ENCODE measurements around the gene ELF5. TPM values are rescaled to one million over a fixed set of nuclear protein-coding genes. Genes with fewer than 3 reads are reported as not detected.

Gene ELF5
- total and polyA plus RNA-seq, 11 donors, result not detected

GRCh38 chr11:34508524-34508923 is 5.1 kb downstream of the ELF5 start:
- H3K4me1 ChIP-seq, result peaks cover 0 to 16% (median 0%) of the 10 kb centered on the region in 12 donors
- intact Hi-C loops (cut with DNase I), result no loop called here
- H3K36me3 ChIP-seq, result no peaks in the 10 kb centered on the region
- no peak overlapping the region for H3K4me3 ChIP-seq
- no peaks in the 10 kb centered on the region for H3K9me3 ChIP-seq
- no peak for TF ChIP-seq POLR2A (IDR thresholded peaks at IDR 0.05)
- no peak for TF ChIP-seq CTCF (IDR thresholded peaks at IDR 0.05)
- no peak for DNase-seq
- H3K27ac ChIP-seq, result no peak overlapping the region
- H3K27me3 ChIP-seq, result no peaks in the 10 kb centered on the region
- 25 to 38% (median 33%) methylated on average over 2 of the region's 2 CpGs for WGBS, 4 donors
- no peak for ATAC-seq

GRCh38 chr11:34507610-34508009 is 6.0 kb downstream of the ELF5 start:
- DNase-seq, result no peak
- WGBS, 4 donors, result 73 to 80% (median 79%) methylated on average over 5 of the region's 5 CpGs
- intact Hi-C loops (cut with DNase I), result no loop called here
- H3K9me3 ChIP-seq, result no peaks in the 10 kb centered on the region
- no peak overlapping the region for H3K27ac ChIP-seq
- TF ChIP-seq POLR2A (IDR thresholded peaks at IDR 0.05) (no peak), CTCF (IDR thresholded peaks at IDR 0.05) (no peak)
- H3K4me1 ChIP-seq, result peaks cover 0 to 20% (median 0%) of the 10 kb centered on the region in 12 donors
- H3K36me3 ChIP-seq, result no peaks in the 10 kb centered on the region
- H3K27me3 ChIP-seq, result no peaks in the 10 kb centered on the region
- no peak for ATAC-seq
- no peak overlapping the region for H3K4me3 ChIP-seq

- no peak overlapping the region for H3K4me3 ChIP-seq
- intact Hi-C loops (cut with DNase I), result no loop called here
- H3K4me1 ChIP-seq, result peaks cover 0 to 23% (median 0%) of the 10 kb centered on the region in 12 donors
- no peak for DNase-seq
- no peaks in the 10 kb centered on the region for H3K27me3 ChIP-seq
- ATAC-seq, result no peak
- H3K36me3 ChIP-seq, result no peaks in the 10 kb centered on the region
- no peaks in the 10 kb centered on the region for H3K9me3 ChIP-seq
- no peak overlapping the region for H3K27ac ChIP-seq
- 86 to 94% (median 92%) methylated on average over 6 of the region's 6 CpGs for WGBS, 4 donors
- no peak for TF ChIP-seq CTCF (IDR thresholded peaks at IDR 0.05)
Observed at GRCh38 chr11:34507156-34507555, 6.4 kb downstream of the ELF5 start.

- H3K4me1 ChIP-seq, result peaks cover 0 to 34% (median 0%) of the 10 kb centered on the region in 12 donors
- DNase-seq (no peak), ATAC-seq (no peak)
- no peak overlapping the region for H3K4me3 ChIP-seq
- no peaks in the 10 kb centered on the region for H3K9me3 ChIP-seq
- intact Hi-C loops (cut with DNase I), result no loop called here
- no peaks in the 10 kb centered on the region for H3K36me3 ChIP-seq
- H3K27ac ChIP-seq, result no peak overlapping the region
- WGBS, 4 donors, result 68 to 84% (median 77%) methylated on average over 5 of the region's 5 CpGs
- no peak for TF ChIP-seq POLR2A (IDR thresholded peaks at IDR 0.05)
- TF ChIP-seq CTCF (IDR thresholded peaks at IDR 0.05), result no peak
- H3K27me3 ChIP-seq, result peaks cover 0 to 3% (median 0%) of the 10 kb centered on the region in 9 donors
Observed at GRCh38 chr11:34505874-34506273, 7.7 kb downstream of the ELF5 start.
